ENCODE measurements around the gene GDPGP1.

GDPGP1 gene

GRCh38 chr15:90230071-90230494 lies 3.9 kb upstream of the GDPGP1 start:
- H3K27me3 Mint-ChIP-seq = no peaks in the 10 kb centered on the region
- H3K27ac Mint-ChIP-seq = peak overlapping the region; percentile 96
- H3K9me3 Mint-ChIP-seq = no peaks in the 10 kb centered on the region
- peaks cover 16% of the 10 kb centered on the region for H3K36me3 Mint-ChIP-seq
- peaks cover 51% of the 10 kb centered on the region for H3K4me1 Mint-ChIP-seq
- peak overlapping the region; percentile 99 for H3K4me3 Mint-ChIP-seq

GRCh38 chr15:90230610-90231009 lies 3.4 kb upstream of the GDPGP1 start:
- Mint-ChIP-seq H3K27ac (peak overlapping the region; percentile 96), H3K36me3 (peaks cover 16% of the 10 kb centered on the region), H3K9me3 (no peaks in the 10 kb centered on the region), H3K27me3 (no peaks in the 10 kb centered on the region), H3K4me1 (peaks cover 52% of the 10 kb centered on the region), H3K4me3 (peak overlapping the region; percentile 99)

GRCh38 chr15:90231028-90232017 lies 2.7 kb upstream of the GDPGP1 start:
- H3K27ac Mint-ChIP-seq = peak overlapping the region; percentile 96
- H3K27me3 Mint-ChIP-seq = no peaks in the 10 kb centered on the region
- peak overlapping the region; percentile 99 for H3K4me3 Mint-ChIP-seq
- peaks cover 56% of the 10 kb centered on the region for H3K4me1 Mint-ChIP-seq
- H3K36me3 Mint-ChIP-seq = peaks cover 16% of the 10 kb centered on the region
- H3K9me3 Mint-ChIP-seq = no peaks in the 10 kb centered on the region

- peak overlapping the region; percentile 99 for H3K4me3 Mint-ChIP-seq
- peak overlapping the region; percentile 95 for H3K27ac Mint-ChIP-seq
- H3K9me3 Mint-ChIP-seq = no peaks in the 10 kb centered on the region
- H3K36me3 Mint-ChIP-seq = peaks cover 16% of the 10 kb centered on the region
- peaks cover 58% of the 10 kb centered on the region for H3K4me1 Mint-ChIP-seq
- H3K27me3 Mint-ChIP-seq = no peaks in the 10 kb centered on the region
These were observed 1.8 kb upstream of the GDPGP1 start for GRCh38 chr15:90232196-90232595.

GRCh38 chr15:90232941-90233386 lies 1.0 kb upstream of the GDPGP1 start:
- peaks cover 16% of the 10 kb centered on the region for H3K36me3 Mint-ChIP-seq
- no peaks in the 10 kb centered on the region for H3K27me3 Mint-ChIP-seq
- peak overlapping the region; percentile 95 for H3K27ac Mint-ChIP-seq
- H3K9me3 Mint-ChIP-seq = no peaks in the 10 kb centered on the region
- H3K4me1 Mint-ChIP-seq = peaks cover 58% of the 10 kb centered on the region
- peak overlapping the region; percentile 99 for H3K4me3 Mint-ChIP-seq

GRCh38 chr15:90233387-90234095 lies 468 bp upstream of the GDPGP1 start, which contains the start of gene CIB1:
Gene CIB1 (minus strand): TSS chr15:90233941. CDS start chr15:90233885, 56 bp downstream.
- Mint-ChIP-seq H3K27me3 (no peaks in the 10 kb centered on the region), H3K27ac (peak within 1 kb of the TSS; percentile 95), H3K36me3 (peaks cover 19% of the 10 kb centered on the region), H3K4me3 (peak within 1 kb of the TSS; percentile 99), H3K9me3 (no peaks in the 10 kb centered on the region), H3K4me1 (peaks cover 58% of the 10 kb centered on the region)

GRCh38 chr15:90239371-90239770 lies 5.4 kb downstream of the GDPGP1 start:
- peaks cover 19% of the 10 kb centered on the region for H3K4me1 Mint-ChIP-seq
- H3K27ac Mint-ChIP-seq = no peak overlapping the region
- H3K27me3 Mint-ChIP-seq = no peaks in the 10 kb centered on the region
- H3K9me3 Mint-ChIP-seq = no peaks in the 10 kb centered on the region
- peaks cover 3% of the 10 kb centered on the region for H3K36me3 Mint-ChIP-seq
- no peak overlapping the region for H3K4me3 Mint-ChIP-seq

GRCh38 chr15:90240856-90241255 lies 6.8 kb downstream of the GDPGP1 start:
- Mint-ChIP-seq H3K4me1 (peaks cover 11% of the 10 kb centered on the region), H3K27ac (no peak overlapping the region), H3K4me3 (no peak overlapping the region), H3K27me3 (no peaks in the 10 kb centered on the region), H3K9me3 (no peaks in the 10 kb centered on the region), H3K36me3 (peaks cover 3% of the 10 kb centered on the region)

- no peaks in the 10 kb centered on the region for H3K9me3 Mint-ChIP-seq
- no peaks in the 10 kb centered on the region for H3K27me3 Mint-ChIP-seq
- no peak overlapping the region for H3K27ac Mint-ChIP-seq
These were observed 7.6 kb downstream of the GDPGP1 start for GRCh38 chr15:90241343-90242192.

GRCh38 chr15:90243943-90244639 lies 10.1 kb downstream of the GDPGP1 start:
- H3K27me3 Mint-ChIP-seq = no peaks in the 10 kb centered on the region
- H3K9me3 Mint-ChIP-seq = no peaks in the 10 kb centered on the region
- H3K4me1 Mint-ChIP-seq = peaks cover 12% of the 10 kb centered on the region
- no peaks in the 10 kb centered on the region for H3K36me3 Mint-ChIP-seq
- no peak overlapping the region for H3K27ac Mint-ChIP-seq
- no peak overlapping the region for H3K4me3 Mint-ChIP-seq

More at GRCh38 chr15:90241343-90242192, 7.6 kb downstream of the GDPGP1 start:
- H3K4me1 Mint-ChIP-seq = peaks cover 5% of the 10 kb centered on the region
- no peak overlapping the region for H3K4me3 Mint-ChIP-seq
- peaks cover 3% of the 10 kb centered on the region for H3K36me3 Mint-ChIP-seq

- peaks cover 19% of the 10 kb centered on the region for H3K4me1 Mint-ChIP-seq
- H3K27ac Mint-ChIP-seq = no peak overlapping the region
- H3K9me3 Mint-ChIP-seq = no peaks in the 10 kb centered on the region
- peak overlapping the region; percentile 71 for H3K4me3 Mint-ChIP-seq
- H3K27me3 Mint-ChIP-seq = no peaks in the 10 kb centered on the region
- no peaks in the 10 kb centered on the region for H3K36me3 Mint-ChIP-seq
These were observed 14.8 kb downstream of the GDPGP1 start for GRCh38 chr15:90248789-90249202.

GRCh38 chr15:90249203-90249863 lies 15.3 kb downstream of the GDPGP1 start, which contains the start of gene TTLL13:
Gene TTLL13 (plus strand): TSS chr15:90249556. CDS start chr15:90250631, 1,075 bp downstream.
- Mint-ChIP-seq H3K4me1 (peaks cover 19% of the 10 kb centered on the region), H3K9me3 (no peaks in the 10 kb centered on the region), H3K27me3 (no peaks in the 10 kb centered on the region), H3K4me3 (peak within 1 kb of the TSS; percentile 85), H3K36me3 (no peaks in the 10 kb centered on the region), H3K27ac (no peak within 1 kb of the TSS)

- Mint-ChIP-seq H3K27me3 (no peaks in the 10 kb centered on the region), H3K4me3 (no peak overlapping the region), H3K9me3 (no peaks in the 10 kb centered on the region), H3K27ac (no peak overlapping the region), H3K4me1 (no peaks in the 10 kb centered on the region), H3K36me3 (no peaks in the 10 kb centered on the region)
These were observed 23.8 kb downstream of the GDPGP1 start for GRCh38 chr15:90257776-90258175.

GRCh38 chr15:90259524-90259923 lies 25.5 kb downstream of the GDPGP1 start:
- no peak overlapping the region for H3K4me3 Mint-ChIP-seq

More at GRCh38 chr15:90259524-90259923, 25.5 kb downstream of the GDPGP1 start:
- H3K36me3 Mint-ChIP-seq = no peaks in the 10 kb centered on the region
- H3K27me3 Mint-ChIP-seq = no peaks in the 10 kb centered on the region
- no peaks in the 10 kb centered on the region for H3K9me3 Mint-ChIP-seq
- H3K4me1 Mint-ChIP-seq = peaks cover 5% of the 10 kb centered on the region
- no peak overlapping the region for H3K27ac Mint-ChIP-seq
